WERI-Rb-1 (cell line): Measurements from ENCODE around the gene GRHPR.

Source experiments
- DNase-seq: peaks from one replicate; pipeline ENCODE4 v3.0.0-alpha.2; 2020
- H3K27ac ChIP-seq: fragments of 250-450 bp; sonication (Bioruptor Pico); 2 replicates; pipeline ENCODE4 v1.5.1; 2020; ENCODE audit warnings: mild to moderate bottlenecking, moderate library complexity
- H3K27me3 ChIP-seq: fragments of 250-450 bp; sonication (Bioruptor Pico); 2 replicates; pipeline ENCODE4 v1.5.1; 2021; ENCODE audit warnings: mild to moderate bottlenecking, low read depth, moderate library complexity; ENCODE audit not compliant: insufficient read depth, severe bottlenecking
- H3K36me3 ChIP-seq: fragments of 250-450 bp; sonication (Bioruptor Pico); 2 replicates; pipeline ENCODE4 v1.5.1; 2020; ENCODE audit warnings: mild to moderate bottlenecking, moderate library complexity
- H3K4me3 ChIP-seq: 2 replicates; pipeline ENCODE4 v1.5.1; 2011; ENCODE audit warnings: low read depth, mild to moderate bottlenecking, control low read depth, low read length
- H3K9me3 ChIP-seq: fragments of 250-450 bp; sonication (Bioruptor Pico); 2 replicates; pipeline ENCODE4 v1.5.1; 2021; ENCODE audit warnings: mild to moderate bottlenecking, moderate library complexity; ENCODE audit not compliant: severe bottlenecking
- TF ChIP-seq, protein P1 (sequence below): IDR thresholded peaks from 2 replicates; pipeline ENCODE4 v1.5.1; 2011; ENCODE audit warnings: low read depth, mild to moderate bottlenecking, control low read depth, inconsistent platforms, low read length

GRHPR gene

DNA sequence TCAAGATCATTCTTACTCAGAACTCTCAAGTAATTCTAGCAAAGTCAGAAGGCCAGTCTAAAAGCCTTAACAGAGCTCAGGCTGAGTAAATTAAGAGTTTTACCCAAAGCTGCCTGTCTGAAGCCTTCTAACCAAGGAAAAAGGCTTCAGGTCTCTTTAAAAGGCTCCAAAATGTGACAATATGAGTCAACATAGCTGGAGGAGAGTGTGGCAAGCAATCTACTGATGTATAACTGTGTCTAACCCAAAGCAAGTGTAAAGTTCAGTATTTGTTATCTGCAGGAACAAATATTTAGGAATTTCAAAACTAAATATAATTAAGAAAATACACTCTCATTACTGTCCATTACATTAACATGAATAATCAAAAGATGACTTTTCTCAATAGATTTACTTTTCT is 31.7 kb downstream of the GRHPR start:
- TF ChIP-seq, protein P1, sequence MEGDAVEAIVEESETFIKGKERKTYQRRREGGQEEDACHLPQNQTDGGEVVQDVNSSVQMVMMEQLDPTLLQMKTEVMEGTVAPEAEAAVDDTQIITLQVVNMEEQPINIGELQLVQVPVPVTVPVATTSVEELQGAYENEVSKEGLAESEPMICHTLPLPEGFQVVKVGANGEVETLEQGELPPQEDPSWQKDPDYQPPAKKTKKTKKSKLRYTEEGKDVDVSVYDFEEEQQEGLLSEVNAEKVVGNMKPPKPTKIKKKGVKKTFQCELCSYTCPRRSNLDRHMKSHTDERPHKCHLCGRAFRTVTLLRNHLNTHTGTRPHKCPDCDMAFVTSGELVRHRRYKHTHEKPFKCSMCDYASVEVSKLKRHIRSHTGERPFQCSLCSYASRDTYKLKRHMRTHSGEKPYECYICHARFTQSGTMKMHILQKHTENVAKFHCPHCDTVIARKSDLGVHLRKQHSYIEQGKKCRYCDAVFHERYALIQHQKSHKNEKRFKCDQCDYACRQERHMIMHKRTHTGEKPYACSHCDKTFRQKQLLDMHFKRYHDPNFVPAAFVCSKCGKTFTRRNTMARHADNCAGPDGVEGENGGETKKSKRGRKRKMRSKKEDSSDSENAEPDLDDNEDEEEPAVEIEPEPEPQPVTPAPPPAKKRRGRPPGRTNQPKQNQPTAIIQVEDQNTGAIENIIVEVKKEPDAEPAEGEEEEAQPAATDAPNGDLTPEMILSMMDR, result no peak
- no peak for DNase-seq
- peaks cover 3% of the 10 kb centered on the region for H3K9me3 ChIP-seq
- no peak overlapping the region for H3K4me3 ChIP-seq
- H3K27ac ChIP-seq, result no peak overlapping the region
- H3K27me3 ChIP-seq, result no peaks in the 10 kb centered on the region
- H3K36me3 ChIP-seq, result peaks cover 23% of the 10 kb centered on the region

DNA sequence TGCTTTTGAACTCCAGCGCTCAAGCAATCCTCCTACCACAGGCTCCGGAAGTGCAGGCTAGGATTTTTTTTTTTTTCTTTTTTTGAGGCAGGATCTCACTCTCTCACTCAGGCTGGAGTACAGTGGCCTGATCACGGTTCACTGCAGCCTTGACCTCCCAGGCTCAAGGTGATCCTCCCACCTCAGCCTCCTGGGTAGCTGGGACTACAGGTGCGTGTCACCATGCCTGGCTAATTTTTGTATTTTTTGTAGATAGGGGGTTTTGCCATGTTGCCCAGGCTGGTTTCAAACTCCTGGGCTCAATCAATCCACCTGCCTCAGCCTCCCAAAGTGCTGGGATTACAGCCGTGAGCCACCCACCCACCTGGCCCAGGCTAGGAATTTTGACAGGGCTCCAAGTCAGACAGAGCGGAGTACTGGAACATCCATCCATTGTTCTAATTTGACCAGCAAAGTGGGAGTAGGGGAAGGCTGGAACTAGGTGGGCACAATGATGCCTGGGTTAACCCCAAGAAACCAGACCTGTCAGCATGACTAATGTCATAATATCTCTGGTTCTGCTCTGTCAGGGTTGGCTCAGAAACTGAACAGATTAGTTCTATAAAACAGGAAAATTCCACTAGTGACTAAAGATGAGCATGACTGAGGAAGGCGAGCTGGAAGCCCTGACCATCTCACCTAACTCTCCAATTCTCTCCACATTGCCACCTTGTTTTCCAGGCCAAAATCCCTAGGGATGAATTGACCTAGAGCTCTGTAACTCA is 33.6 kb downstream of the GRHPR start:
- no peak overlapping the region for H3K4me3 ChIP-seq
- H3K36me3 ChIP-seq, result peaks cover 12% of the 10 kb centered on the region
- DNase-seq, result no peak
- H3K27ac ChIP-seq, result no peak overlapping the region
- TF ChIP-seq, protein P1, result no peak
- H3K9me3 ChIP-seq, result peaks cover 3% of the 10 kb centered on the region
- no peaks in the 10 kb centered on the region for H3K27me3 ChIP-seq

DNA sequence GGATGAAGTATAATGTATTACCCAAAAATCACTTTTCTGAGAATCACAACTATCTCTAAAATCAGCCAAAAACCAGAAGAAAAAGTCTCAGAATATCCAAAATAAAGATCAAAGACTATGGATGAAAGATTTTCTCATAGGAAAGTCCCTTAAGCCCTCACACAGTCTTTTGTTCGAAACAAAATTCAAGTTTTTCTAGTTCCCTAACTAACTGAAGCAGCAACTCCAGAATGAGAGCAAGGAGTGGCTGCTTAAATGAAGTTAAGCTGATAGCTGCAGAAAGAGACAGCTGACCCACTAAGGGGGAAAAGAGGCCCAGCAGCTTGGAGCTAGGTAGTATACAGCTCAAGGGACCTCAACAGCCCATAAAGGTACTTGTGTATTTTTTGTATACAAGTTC is 34.3 kb downstream of the GRHPR start:
- Histone ChIP-seq H3K4me3 (no peak overlapping the region), H3K27me3 (no peaks in the 10 kb centered on the region), H3K36me3 (peaks cover 11% of the 10 kb centered on the region), H3K27ac (no peak overlapping the region), H3K9me3 (peaks cover 3% of the 10 kb centered on the region)
- TF ChIP-seq, protein P1, result no peak
- DNase-seq, result no peak

DNA sequence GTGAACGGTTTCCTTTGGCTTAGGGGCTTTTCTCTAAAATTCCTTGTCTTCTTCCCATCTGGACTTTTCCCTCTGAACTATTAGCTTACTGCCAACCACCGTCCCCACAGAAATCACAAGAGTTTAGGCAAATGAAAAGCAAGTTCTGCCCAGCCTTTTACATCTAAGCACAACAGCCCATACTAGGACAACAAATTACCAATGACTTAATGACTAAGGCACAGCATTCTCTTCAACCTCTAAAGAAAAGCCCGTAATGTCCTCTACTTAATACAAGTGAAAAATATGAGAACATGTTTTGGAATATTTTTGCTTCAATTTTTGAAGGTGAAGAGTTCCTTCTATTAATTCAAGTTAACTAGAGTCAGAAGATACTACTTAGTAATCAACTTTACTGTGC is 41.5 kb downstream of the GRHPR start:
- peak overlapping the region; percentile 98 for H3K27ac ChIP-seq
- peaks cover 9% of the 10 kb centered on the region for H3K36me3 ChIP-seq
- H3K27me3 ChIP-seq, result no peaks in the 10 kb centered on the region
- TF ChIP-seq, protein P1, result no peak
- DNase-seq, result no peak
- H3K9me3 ChIP-seq, result no peaks in the 10 kb centered on the region
- H3K4me3 ChIP-seq, result peak overlapping the region; percentile 55

DNA sequence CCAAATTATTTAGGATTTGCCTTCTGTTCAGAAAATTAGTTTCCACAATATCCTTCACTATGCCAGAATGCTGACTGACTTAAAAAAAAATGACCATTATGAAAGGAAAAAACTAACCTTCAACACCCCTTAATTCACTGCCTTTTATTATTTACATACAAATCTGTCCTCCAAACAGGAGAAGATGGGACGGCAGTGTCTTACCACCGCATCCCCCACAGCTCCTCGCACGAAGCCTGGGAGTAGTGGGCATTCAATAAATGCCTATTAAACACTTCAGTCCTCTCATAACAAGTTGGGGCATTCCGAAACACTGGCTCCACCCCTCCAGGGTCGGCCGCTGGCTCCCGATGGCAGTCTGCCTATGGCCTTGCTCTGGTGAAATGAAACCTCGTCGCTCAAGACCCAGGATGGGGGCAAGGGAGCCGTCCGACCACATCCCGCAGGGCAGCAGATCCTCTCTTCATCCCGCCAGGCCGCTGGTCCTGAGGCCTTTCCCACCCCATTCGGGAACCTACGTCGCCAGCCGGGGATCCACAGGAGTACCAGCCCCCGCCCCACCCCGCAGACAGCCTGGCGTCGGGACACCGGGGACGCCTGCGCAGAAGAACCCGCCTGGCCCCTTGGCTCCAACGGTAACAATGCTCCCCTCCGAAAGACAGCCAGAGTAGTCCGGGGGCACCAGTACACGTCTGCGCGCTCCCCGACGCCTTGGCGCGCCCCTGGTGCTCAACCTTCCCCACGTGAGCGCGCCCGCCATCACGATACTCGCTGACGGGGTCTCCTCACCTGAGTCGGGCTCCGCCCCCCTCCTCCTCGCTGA is 42.1 kb downstream of the GRHPR start:
- H3K36me3 ChIP-seq, result peaks cover 9% of the 10 kb centered on the region
- no peak for DNase-seq
- TF ChIP-seq, protein P1, result no peak

More for the DNA sequence above, 42.1 kb downstream of the GRHPR start:
- Histone ChIP-seq H3K27me3 (no peaks in the 10 kb centered on the region), H3K4me3 (peak overlapping the region; percentile 55), H3K9me3 (no peaks in the 10 kb centered on the region), H3K27ac (peak overlapping the region; percentile 98)
